ENCODE measurements around the gene SF1. TPM values are rescaled to one million over a fixed set of nuclear protein-coding genes. Genes with fewer than 3 reads are reported as not detected.

The SF1 gene
- total and polyA plus RNA-seq, 2 donors (not counting 3 experiments of a cell fraction or from before 2014, with no cell fraction given) = 95.0 to 342 TPM

GRCh38 chr11:64742087-64742888, 36.1 kb downstream of the SF1 start:
- Histone ChIP-seq H4K20me1 (replicated peaks; ENCODE audit: control insufficient read depth, extremely low read depth, insufficient read depth, low read length) (no peaks in the 10 kb centered on the region), H3K9ac (replicated peaks; ENCODE audit: extremely low read depth, insufficient read depth, low read length) (no peak overlapping the region), H3K36me3 (ENCODE audit: control insufficient read depth in 2 of 2, extremely low read depth in 1 of 2, insufficient read depth in 2 of 2, low read length in 2 of 2) (no peaks in the 10 kb centered on the region), H3K4me2 (ENCODE audit: insufficient read depth, low read length) (peak overlapping the region; percentile 64), H3K27me3 (ENCODE audit: control insufficient read depth in 2 of 2, insufficient read depth in 2 of 2, low read length in 2 of 2) (peaks cover 27 to 32% of the 10 kb centered on the region in 2 experiments), H3K9me1 (replicated peaks; ENCODE audit: control insufficient read depth, extremely low read depth, insufficient read depth, low read length) (no peaks in the 10 kb centered on the region), H3K9me3 (replicated peaks; ENCODE audit: control insufficient read depth, insufficient read depth, low read length) (no peaks in the 10 kb centered on the region), H3K4me1 (ENCODE audit: control insufficient read depth, extremely low read depth, insufficient read depth, low read length) (peaks cover 13% of the 10 kb centered on the region), H2AFZ (ENCODE audit: low read depth, low read length) (peak overlapping the region; percentile 72), H3K4me3 (replicated peaks in 1 of 3; ENCODE audit: insufficient read depth in 1 of 3, low read depth in 1 of 3, low read length in 3 of 3) (peak overlapping the region in 2 of 3 experiments; percentile 2 to 19), H3K27ac (ENCODE audit: insufficient read depth, low read depth, low read length) (no peak overlapping the region), H3K79me2 (ENCODE audit: control insufficient read depth, insufficient read depth, low read length) (no peaks in the 10 kb centered on the region)
- CTCF ChIA-PET = interaction anchor here (0.6 to 1.8 kb wide), 6 partner anchors 9 to 53 kb away, joined by 3 to 14 read pairs (median 6); no protein-coding TSS in a partner anchor
- TF ChIP-seq CTCF (IDR thresholded peaks at IDR 0.05; ENCODE audit: extremely low read depth in 1 of 2, insufficient read depth in 1 of 2, low read depth in 1 of 2, low read length in 2 of 2) = no peak
- no peak for TF ChIP-seq MYC (IDR thresholded peaks at IDR 0.05; ENCODE audit: low read depth, low read length)
- TF ChIP-seq GATA2 (IDR thresholded peaks at IDR 0.05; ENCODE audit: insufficient read depth, insufficient read length, low read depth, low read length) = no peak
- no peak for TF ChIP-seq JUN (IDR thresholded peaks at IDR 0.05; ENCODE audit: borderline replicate concordance, insufficient read depth, insufficient read length, low read depth)
- no peak for TF ChIP-seq POLR2A (IDR thresholded peaks at IDR 0.05; ENCODE audit: low read depth, low read length)
- TF ChIP-seq FOS (IDR thresholded peaks at IDR 0.05; ENCODE audit: borderline replicate concordance, insufficient read depth, low read length) = no peak
- TF ChIP-seq POLR2AphosphoS5 (IDR thresholded peaks at IDR 0.05; ENCODE audit: insufficient read depth, low read depth, low read length) = no peak
- POLR2A ChIA-PET = no interaction called here
- dilution Hi-C loops (cut with MboI; ENCODE audit: extremely low pct_ligation_motif_present, low sequenced_read_pairs) = no loop called here
- DNase-seq (ENCODE audit: low read depth, low spot score) = no peak
- BruUV-seq (replicated peaks) = no TSS peak
- intact Hi-C loops (cut with micrococcal nuclease) = loop anchor here (1.0 kb wide), 2 partner anchors 54 to 189 kb away; no protein-coding TSS in a partner anchor
- FAIRE-seq = no peak

Data from endothelial cell of umbilical vein (primary cell).